Breast epithelium (tissue), 4 donors: ENCODE measurements around the gene MPHOSPH9. TPM values are rescaled to one million over a fixed set of nuclear protein-coding genes. Genes with fewer than 3 reads are reported as not detected.

Experiments
- DNase-seq, 2 donors: peaks; one replicate each; pipeline ENCODE4 v3.0.0-alpha.2; 2019; ENCODE audit warnings: low spot score in 2 of 2
- H3K27ac ChIP-seq, 2 donors: fragments of 200-600 bp; sonication (generic) in 1 of 2; one replicate each; pipeline ENCODE4 v1.5.1; 2016 to 2019; ENCODE audit warnings: mild to moderate bottlenecking in 1 of 2
- H3K27me3 ChIP-seq, 2 donors: fragments of 200-600 bp; sonication (generic) in 1 of 2; one replicate each; pipeline versions ENCODE4 v1.5.1 to v1.6.0; 2017 to 2019; ENCODE audit warnings: control low read depth in 1 of 2, mild to moderate bottlenecking in 1 of 2
- H3K36me3 ChIP-seq: fragments of 200-600 bp; one replicate; pipeline ENCODE4 v1.5.1; 2019
- H3K4me1 ChIP-seq, 2 donors: fragments of 200-600 bp; sonication (generic); one replicate each; pipeline ENCODE4 v1.5.1; 2016 to 2019; ENCODE audit warnings: control low read depth in 1 of 2
- H3K4me3 ChIP-seq, 3 donors: fragments of 200-600 bp; sonication (generic); 1 replicate in 2 of 3; 2 replicates in 1 of 3; pipeline ENCODE4 v1.5.1; 2016 to 2019; ENCODE audit warnings: mild to moderate bottlenecking in 3 of 3, moderate library complexity in 2 of 3
- H3K9me3 ChIP-seq, 2 donors: fragments of 200-600 bp; sonication (generic) in 1 of 2; one replicate each; pipeline ENCODE4 v1.5.1; 2016 to 2019; ENCODE audit warnings: control low read depth in 1 of 2
- CTCF ChIP-seq, 3 donors: fragments of 450-650 bp; IDR thresholded peaks; one replicate each; pipeline ENCODE4 v1.5.1; 2016 to 2017; ENCODE audit warnings: antibody characterized with exemption in 3 of 3, mild to moderate bottlenecking in 3 of 3, moderate library complexity in 3 of 3
- POLR2A ChIP-seq: fragments of 450-650 bp; IDR thresholded peaks from one replicate; pipeline ENCODE4 v1.6.1; 2016; ENCODE audit warnings: antibody characterized with exemption, mild to moderate bottlenecking, moderate library complexity
- POLR2AphosphoS5 ChIP-seq, 3 donors: sonication (generic); formaldehyde crosslinking; IDR thresholded peaks; one replicate each; pipeline ENCODE4 v1.6.1; 2017; ENCODE audit warnings: antibody characterized with exemption in 3 of 3
- intact Hi-C: fragments of 100-400 bp; cut with DNase I; formaldehyde crosslinking; loops from one replicate; pipeline ENCODE4 v1.15.1; 2023; ENCODE audit warnings: low total_unique reads
- total RNA-seq, 3 donors: library from RNA; depleted of rRNA; stranded (reverse); fragments of >200 nt; gene quantifications; one replicate each; pipeline ENCODE4 v1.1.0, GENCODE V29; 2016

MPHOSPH9 gene
- total RNA-seq, 3 donors from 2014 or later: 19.0 to 28.6 (median 21.7) TPM

DNA sequence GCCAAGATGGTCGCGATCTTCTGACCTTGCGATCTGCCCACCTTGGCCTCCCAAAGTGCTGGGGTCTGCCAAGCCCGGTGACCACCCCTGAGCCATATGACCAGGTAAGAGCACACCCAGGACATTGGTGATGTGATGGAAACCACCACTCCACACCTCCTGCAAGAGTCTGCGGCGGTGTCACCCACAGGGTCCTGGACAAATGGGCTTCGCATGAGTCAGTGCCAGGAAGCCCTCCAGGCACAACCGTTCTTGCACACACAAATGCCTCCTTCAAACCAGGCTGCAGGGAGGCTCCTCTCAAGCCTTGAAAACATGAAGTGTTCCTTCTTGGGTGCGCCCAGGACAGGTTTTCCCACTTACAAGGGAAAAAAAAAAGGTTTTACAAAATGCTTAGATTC lies 98.7 kb downstream of the MPHOSPH9 start:
- Histone ChIP-seq H3K27ac (peak overlapping the region in 1 of 2 donors; percentile 6), H3K36me3 (no peaks in the 10 kb centered on the region), H3K4me1 (peaks cover 7 to 10% of the 10 kb centered on the region in 2 donors), H3K4me3 (no peak overlapping the region), H3K27me3 (no peaks in the 10 kb centered on the region), H3K9me3 (no peaks in the 10 kb centered on the region)
- no peak for DNase-seq
- intact Hi-C loops: no loop called here
- TF ChIP-seq CTCF (IDR thresholded peaks at IDR 0.05): no peak
- TF ChIP-seq POLR2A: no peak
- TF ChIP-seq POLR2AphosphoS5 (IDR thresholded peaks at IDR 0.05): no peak

DNA sequence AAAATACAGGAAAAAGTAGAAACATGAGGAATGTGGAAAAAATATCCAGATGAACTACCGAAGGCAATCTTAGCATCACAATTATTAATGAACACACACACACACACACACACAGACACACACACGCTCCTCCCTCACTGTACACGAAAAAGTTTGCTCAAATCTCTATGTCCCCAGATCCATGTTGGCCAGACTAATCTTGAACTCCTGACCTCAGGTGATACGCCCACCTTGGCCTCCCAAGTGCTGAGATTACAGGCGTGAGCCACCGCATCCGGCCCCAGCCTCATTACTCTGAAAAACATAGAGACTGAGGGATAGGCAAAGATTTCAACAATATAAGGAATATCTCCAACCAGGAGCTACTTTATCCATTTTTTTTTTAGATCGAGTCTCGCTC lies 99.2 kb downstream of the MPHOSPH9 start:
- no peak for TF ChIP-seq CTCF (IDR thresholded peaks at IDR 0.05)
- no peak for TF ChIP-seq POLR2A
- no peak for TF ChIP-seq POLR2AphosphoS5 (IDR thresholded peaks at IDR 0.05)
- Histone ChIP-seq H3K4me1 (peaks cover 7 to 10% of the 10 kb centered on the region in 2 donors), H3K27ac (no peak overlapping the region), H3K27me3 (no peaks in the 10 kb centered on the region), H3K4me3 (no peak overlapping the region), H3K36me3 (no peaks in the 10 kb centered on the region), H3K9me3 (no peaks in the 10 kb centered on the region)
- intact Hi-C loops: no loop called here
- DNase-seq: no peak

- Histone ChIP-seq H3K36me3 (no peaks in the 10 kb centered on the region), H3K4me3 (no peak overlapping the region), H3K4me1 (peaks cover 7 to 10% of the 10 kb centered on the region in 2 donors), H3K27ac (peak overlapping the region in 1 of 2 donors; percentile 83), H3K27me3 (no peaks in the 10 kb centered on the region), H3K9me3 (no peaks in the 10 kb centered on the region)
- TF ChIP-seq POLR2A (no peak), POLR2AphosphoS5 (IDR thresholded peaks at IDR 0.05) (no peak)
- intact Hi-C loops: no loop called here
- DNase-seq: no peak
These were observed 99.9 kb downstream of the MPHOSPH9 start for GRCh38 chr12:123132951-123133619.

- H3K9me3 ChIP-seq: no peaks in the 10 kb centered on the region
- H3K4me1 ChIP-seq: peaks cover 7 to 10% of the 10 kb centered on the region in 2 donors
- no peak overlapping the region for H3K4me3 ChIP-seq
- intact Hi-C loops: no loop called here
- no peaks in the 10 kb centered on the region for H3K27me3 ChIP-seq
- TF ChIP-seq POLR2A (no peak), POLR2AphosphoS5 (IDR thresholded peaks at IDR 0.05) (peak; percentile 30 to 56 (median 39))
- H3K27ac ChIP-seq: peak overlapping the region; percentile 83 to 84
- DNase-seq: peak; percentile 83 to 94
- no peaks in the 10 kb centered on the region for H3K36me3 ChIP-seq
These were observed 101.0 kb downstream of the MPHOSPH9 start for GRCh38 chr12:123131879-123132402.

DNA sequence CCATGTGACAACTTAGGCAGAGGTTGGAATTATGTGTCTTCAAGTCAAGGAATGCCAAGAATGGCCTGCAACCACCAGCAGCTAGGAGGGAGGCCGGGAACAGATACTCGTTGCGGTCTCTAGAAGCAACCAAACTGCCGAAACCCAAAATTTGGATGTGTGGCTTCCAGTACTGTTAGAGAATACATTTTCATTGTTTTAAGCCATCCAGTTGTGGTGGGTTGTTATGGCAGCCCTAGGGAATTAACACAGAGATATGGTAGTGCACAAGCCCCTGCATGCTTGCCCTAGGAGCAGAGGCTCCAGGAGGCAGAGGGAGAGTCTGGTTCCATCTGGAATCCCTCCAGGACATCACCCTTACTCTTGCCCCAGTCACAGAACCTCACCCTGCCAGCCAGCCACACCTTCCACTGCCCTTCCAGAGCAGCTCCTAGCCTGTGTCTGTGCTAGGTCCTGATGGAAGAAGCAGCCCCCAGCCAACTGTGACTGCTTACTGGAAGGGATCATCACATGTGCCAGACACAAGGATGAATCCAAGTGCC lies 101.6 kb downstream of the MPHOSPH9 start:
- intact Hi-C loops: no loop called here
- TF ChIP-seq CTCF (IDR thresholded peaks at IDR 0.05) (no peak), POLR2AphosphoS5 (IDR thresholded peaks at IDR 0.05) (no peak), POLR2A (no peak)
- peaks cover 7 to 10% of the 10 kb centered on the region in 2 donors for H3K4me1 ChIP-seq

GRCh38 chr12:123129621-123130020 lies 103.3 kb downstream of the MPHOSPH9 start:
- Histone ChIP-seq H3K27ac (no peak overlapping the region), H3K4me3 (no peak overlapping the region), H3K27me3 (no peaks in the 10 kb centered on the region), H3K4me1 (peaks cover 7 to 10% of the 10 kb centered on the region in 2 donors), H3K9me3 (no peaks in the 10 kb centered on the region), H3K36me3 (no peaks in the 10 kb centered on the region)
- intact Hi-C loops: no loop called here
- DNase-seq: no peak
- no peak for TF ChIP-seq CTCF (IDR thresholded peaks at IDR 0.05)
- TF ChIP-seq POLR2A: no peak
- no peak for TF ChIP-seq POLR2AphosphoS5 (IDR thresholded peaks at IDR 0.05)

More for the DNA sequence above, 101.6 kb downstream of the MPHOSPH9 start:
- H3K4me3 ChIP-seq: no peak overlapping the region
- H3K36me3 ChIP-seq: no peaks in the 10 kb centered on the region
- H3K9me3 ChIP-seq: no peaks in the 10 kb centered on the region
- no peaks in the 10 kb centered on the region for H3K27me3 ChIP-seq
- H3K27ac ChIP-seq: peak overlapping the region; percentile 83 to 84
- peak in 1 of 2 donors; percentile 56 for DNase-seq
